ENCODE results near the gene FOXJ3. TPM values are rescaled to one million over a fixed set of nuclear protein-coding genes. Genes with fewer than 3 reads are reported as not detected.

Gene FOXJ3
- total and polyA plus RNA-seq, 2 of the 4 experiments (the other 2 are of a cell fraction), result 16.7 to 30.5 TPM

DNA sequence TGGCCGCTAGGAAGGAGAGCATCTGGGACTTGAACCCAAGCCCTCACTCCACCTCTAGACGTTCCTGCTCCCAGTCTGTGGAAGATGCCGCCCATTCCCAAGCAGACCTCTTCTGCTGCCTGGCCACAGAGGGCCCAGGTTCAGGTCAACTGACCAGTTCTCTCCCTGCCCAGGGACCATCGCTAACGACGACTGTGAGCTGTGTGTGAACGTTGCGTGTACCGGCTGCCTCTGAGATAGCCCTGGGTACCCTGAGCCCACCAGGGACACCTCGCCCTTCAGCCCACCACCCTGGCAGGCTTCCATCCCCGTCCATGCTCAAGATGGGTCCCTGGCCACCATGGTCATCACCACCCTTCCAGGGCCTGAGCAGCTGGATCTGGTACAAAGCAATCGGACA is 179.7 kb downstream of the FOXJ3 start:
- intact Hi-C loops (cut with micrococcal nuclease) (no loop called here), in situ Hi-C loops (cut with MboI; ENCODE audit: low sequenced_read_pairs) (no loop called here), dilution Hi-C loops (cut with HindIII; ENCODE audit: low sequenced_read_pairs, unreplicated experiment) (no loop called here)
- H4K91ac ChIP-seq (ENCODE audit: insufficient read depth, low read depth, low read length), result no peak overlapping the region
- 0 out of 2 replicates have a peak, but pooled peaks cover under 1% of the 10 kb centered on the region for H3K9me3 ChIP-seq (ENCODE audit: control insufficient read depth, insufficient read depth, low read length)
- no peak overlapping the region for H3K18ac ChIP-seq (ENCODE audit: low read depth, low read length)
- H3K4me3 ChIP-seq (ENCODE audit: insufficient read depth, low read depth, low read length), result no peak overlapping the region
- H2BK5ac ChIP-seq (ENCODE audit: low read depth, low read length, poor library complexity, severe bottlenecking), result no peak overlapping the region
- no peaks in the 10 kb centered on the region for H3K4me1 ChIP-seq (ENCODE audit: control insufficient read depth, insufficient read depth, low read length)
- H3K4ac ChIP-seq (ENCODE audit: low read depth, low read length), result no peak overlapping the region
- no TSS peak for BruUV-seq (replicated peaks)
- H2BK20ac ChIP-seq (ENCODE audit: low read depth, low read length), result no peak overlapping the region
- H3K27me3 ChIP-seq (ENCODE audit: control insufficient read depth, insufficient read depth, low read length), result peaks cover 31% of the 10 kb centered on the region
- WGBS, 2 experiments (ENCODE audit: extremely low coverage in 2 of 2, insufficient read length in 1 of 2), result 40% methylated on average over 1 of the region's 12 CpGs; no CpG with 5 or more reads in 1 of the 2 experiments
- no peak overlapping the region for H3K9ac ChIP-seq (ENCODE audit: low read depth, low read length)
- H3K27ac ChIP-seq (ENCODE audit: insufficient read depth, low read length), result no peak overlapping the region
- H2BK120ac ChIP-seq (ENCODE audit: low read depth, low read length), result no peak overlapping the region
- TF ChIP-seq MAZ (IDR thresholded peaks at IDR 0.05; ENCODE audit: borderline replicate concordance, low read depth, low read length), result no peak
- TF ChIP-seq USF2 (IDR thresholded peaks at IDR 0.05; ENCODE audit: low read depth, low read length), result no peak
- TF ChIP-seq ELK1 (IDR thresholded peaks at IDR 0.05; ENCODE audit: borderline replicate concordance, low read depth, low read length), result no peak
- no peak for TF ChIP-seq FOS (IDR thresholded peaks at IDR 0.05; ENCODE audit: low read depth, low read length)
- TF ChIP-seq MAFK (IDR thresholded peaks at IDR 0.05; ENCODE audit: low read depth, low read length), result no peak
- TF ChIP-seq POLR2A (IDR thresholded peaks at IDR 0.05; ENCODE audit: low read depth, low read length), result no peak
- TF ChIP-seq, protein P1, sequence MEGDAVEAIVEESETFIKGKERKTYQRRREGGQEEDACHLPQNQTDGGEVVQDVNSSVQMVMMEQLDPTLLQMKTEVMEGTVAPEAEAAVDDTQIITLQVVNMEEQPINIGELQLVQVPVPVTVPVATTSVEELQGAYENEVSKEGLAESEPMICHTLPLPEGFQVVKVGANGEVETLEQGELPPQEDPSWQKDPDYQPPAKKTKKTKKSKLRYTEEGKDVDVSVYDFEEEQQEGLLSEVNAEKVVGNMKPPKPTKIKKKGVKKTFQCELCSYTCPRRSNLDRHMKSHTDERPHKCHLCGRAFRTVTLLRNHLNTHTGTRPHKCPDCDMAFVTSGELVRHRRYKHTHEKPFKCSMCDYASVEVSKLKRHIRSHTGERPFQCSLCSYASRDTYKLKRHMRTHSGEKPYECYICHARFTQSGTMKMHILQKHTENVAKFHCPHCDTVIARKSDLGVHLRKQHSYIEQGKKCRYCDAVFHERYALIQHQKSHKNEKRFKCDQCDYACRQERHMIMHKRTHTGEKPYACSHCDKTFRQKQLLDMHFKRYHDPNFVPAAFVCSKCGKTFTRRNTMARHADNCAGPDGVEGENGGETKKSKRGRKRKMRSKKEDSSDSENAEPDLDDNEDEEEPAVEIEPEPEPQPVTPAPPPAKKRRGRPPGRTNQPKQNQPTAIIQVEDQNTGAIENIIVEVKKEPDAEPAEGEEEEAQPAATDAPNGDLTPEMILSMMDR (conservative IDR thresholded peaks at IDR 0.05; ENCODE audit: low read depth, low read length), result no peak
- no peak for TF ChIP-seq SMC3 (IDR thresholded peaks at IDR 0.05; ENCODE audit: low read depth, low read length)
- no peak for TF ChIP-seq CHD1 (IDR thresholded peaks at IDR 0.05; ENCODE audit: low read depth, low read length)
- no peak for TF ChIP-seq MXI1 (IDR thresholded peaks at IDR 0.05; ENCODE audit: borderline replicate concordance, low read depth, low read length)
- TF ChIP-seq NFE2L2 (IDR thresholded peaks at IDR 0.05; ENCODE audit: low read depth, low read length), result no peak
- TF ChIP-seq RFX5 (IDR thresholded peaks at IDR 0.05; ENCODE audit: low read depth, low read length), result no peak
- TF ChIP-seq CEBPB (IDR thresholded peaks at IDR 0.05; ENCODE audit: low read depth, low read length), result no peak
- no peak for TF ChIP-seq RCOR1 (IDR thresholded peaks at IDR 0.05; ENCODE audit: insufficient replicate concordance, low read length)
- TF ChIP-seq RAD21 (IDR thresholded peaks at IDR 0.05; ENCODE audit: low read length), result no peak
- TF ChIP-seq BHLHE40 (IDR thresholded peaks at IDR 0.05; ENCODE audit: low read depth, low read length), result no peak
- H2AFZ ChIP-seq (replicated peaks; ENCODE audit: low read length, poor library complexity), result no peak overlapping the region
- H2BK15ac ChIP-seq (ENCODE audit: low read depth, low read length), result no peak overlapping the region
- DNase-seq, result no peak
- no peaks in the 10 kb centered on the region for H3K36me3 ChIP-seq (ENCODE audit: control insufficient read depth, insufficient read depth, low read length)
- POLR2A ChIA-PET (ENCODE audit: unreplicated experiment), result no interaction called here
- H3K4me2 ChIP-seq (ENCODE audit: low read depth, low read length), result no peak overlapping the region
- no peaks in the 10 kb centered on the region for H3K79me1 ChIP-seq (ENCODE audit: low read depth in 1 of 2, low read length in 2 of 2)
- 0 out of 2 replicates have a peak, but pooled peaks cover 3% of the 10 kb centered on the region for H3K9me1 ChIP-seq (ENCODE audit: insufficient read depth, low read length)
- ATAC-seq (ENCODE audit: low read depth), result no peak
- no peak overlapping the region for H3K23ac ChIP-seq (ENCODE audit: low read depth, low read length)
- no peak overlapping the region for H3K56ac ChIP-seq (ENCODE audit: extremely low read depth, insufficient read depth, low read length)
- no peak overlapping the region for H2AK5ac ChIP-seq (ENCODE audit: low read depth, low read length)
- H2AK9ac ChIP-seq (replicated peaks; ENCODE audit: low read depth, low read length, poor library complexity), result no peak overlapping the region
- H4K8ac ChIP-seq (ENCODE audit: low read depth in 2 of 2, low read length in 2 of 2), result no peak overlapping the region
- H4K20me1 ChIP-seq (ENCODE audit: insufficient read depth, low read length), result no peaks in the 10 kb centered on the region
- no peak overlapping the region for H4K5ac ChIP-seq (ENCODE audit: low read depth, low read length)
- CTCF ChIA-PET, result no interaction called here
- H3K14ac ChIP-seq (replicated peaks; ENCODE audit: low read depth, low read length), result no peak overlapping the region

All from IMR-90 (cell line).